WERI-Rb-1 (cell line): ENCODE results near the gene SORBS2.

Experiments
- DNase-seq: peaks from one replicate; pipeline ENCODE4 v3.0.0-alpha.2; 2020
- H3K27ac ChIP-seq: fragments of 250-450 bp; sonication (Bioruptor Pico); 2 replicates; pipeline ENCODE4 v1.5.1; 2020; ENCODE audit warnings: mild to moderate bottlenecking, moderate library complexity
- H3K27me3 ChIP-seq: fragments of 250-450 bp; sonication (Bioruptor Pico); 2 replicates; pipeline ENCODE4 v1.5.1; 2021; ENCODE audit warnings: mild to moderate bottlenecking, low read depth, moderate library complexity; ENCODE audit not compliant: insufficient read depth, severe bottlenecking
- H3K36me3 ChIP-seq: fragments of 250-450 bp; sonication (Bioruptor Pico); 2 replicates; pipeline ENCODE4 v1.5.1; 2020; ENCODE audit warnings: mild to moderate bottlenecking, moderate library complexity
- H3K4me3 ChIP-seq: 2 replicates; pipeline ENCODE4 v1.5.1; 2011; ENCODE audit warnings: low read depth, mild to moderate bottlenecking, control low read depth, low read length
- H3K9me3 ChIP-seq: fragments of 250-450 bp; sonication (Bioruptor Pico); 2 replicates; pipeline ENCODE4 v1.5.1; 2021; ENCODE audit warnings: mild to moderate bottlenecking, moderate library complexity; ENCODE audit not compliant: severe bottlenecking
- CTCF ChIP-seq: IDR thresholded peaks from 2 replicates; pipeline ENCODE4 v1.5.1; 2011; ENCODE audit warnings: low read depth, mild to moderate bottlenecking, control low read depth, inconsistent platforms, low read length

SORBS2 gene

GRCh38 chr4:185640811-185641675 lies 171.0 kb downstream of the SORBS2 start:
- Histone ChIP-seq H3K4me3 (peak overlapping the region; percentile 18), H3K9me3 (no peaks in the 10 kb centered on the region), H3K27me3 (no peaks in the 10 kb centered on the region), H3K27ac (no peak overlapping the region), H3K36me3 (no peaks in the 10 kb centered on the region)
- peak; percentile 59 for DNase-seq
- no peak for TF ChIP-seq CTCF

- Histone ChIP-seq H3K36me3 (no peaks in the 10 kb centered on the region), H3K9me3 (peaks cover 6% of the 10 kb centered on the region), H3K4me3 (no peak overlapping the region), H3K27me3 (no peaks in the 10 kb centered on the region), H3K27ac (no peak overlapping the region)
- no peak for TF ChIP-seq CTCF
- no peak for DNase-seq
These were observed 173.3 kb downstream of the SORBS2 start for GRCh38 chr4:185638548-185639301.

DNA sequence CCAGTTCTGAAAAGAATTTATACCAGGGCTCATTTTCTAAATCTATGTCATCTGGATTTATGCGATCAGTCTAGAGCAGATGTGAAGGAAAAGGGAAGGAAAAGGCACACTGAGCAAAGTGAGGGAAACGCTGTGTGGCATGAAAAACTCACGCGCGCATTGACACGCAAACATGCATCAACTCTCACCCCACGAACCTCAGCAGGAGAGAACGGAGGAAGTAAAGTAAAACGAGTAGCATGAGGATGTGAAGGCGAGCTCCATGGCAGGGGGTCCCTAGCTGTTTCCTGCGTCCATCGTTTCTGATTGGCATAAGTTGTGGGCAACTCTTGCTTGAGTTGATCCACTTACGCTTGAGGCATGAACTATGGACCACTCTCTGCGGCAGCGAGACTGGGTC lies 173.9 kb downstream of the SORBS2 start:
- Histone ChIP-seq H3K27ac (no peak overlapping the region), H3K9me3 (peaks cover 7% of the 10 kb centered on the region), H3K36me3 (no peaks in the 10 kb centered on the region), H3K27me3 (no peaks in the 10 kb centered on the region), H3K4me3 (no peak overlapping the region)
- no peak for DNase-seq
- no peak for TF ChIP-seq CTCF

GRCh38 chr4:185637163-185637875 lies 174.7 kb downstream of the SORBS2 start:
- no peak for DNase-seq
- H3K9me3 ChIP-seq: peaks cover 7% of the 10 kb centered on the region
- TF ChIP-seq CTCF: no peak
- no peak overlapping the region for H3K4me3 ChIP-seq
- H3K27me3 ChIP-seq: no peaks in the 10 kb centered on the region
- no peak overlapping the region for H3K27ac ChIP-seq
- H3K36me3 ChIP-seq: no peaks in the 10 kb centered on the region

GRCh38 chr4:185634066-185634652 lies 177.8 kb downstream of the SORBS2 start:
- TF ChIP-seq CTCF: peak; percentile 49; the same call in 1 of the 2 replicates
- peaks cover 7% of the 10 kb centered on the region for H3K9me3 ChIP-seq
- H3K4me3 ChIP-seq: no peak overlapping the region
- H3K27me3 ChIP-seq: no peaks in the 10 kb centered on the region
- no peak for DNase-seq
- no peaks in the 10 kb centered on the region for H3K36me3 ChIP-seq
- no peak overlapping the region for H3K27ac ChIP-seq
